Lung microvascular endothelial cell (primary cell): ENCODE results near the gene KCNH6. TPM values are rescaled to one million over a fixed set of nuclear protein-coding genes. Genes with fewer than 3 reads are reported as not detected.
A peak's percentile ranks its signal among the peaks of the same experiment; 100 is the strongest.

Experiments
- DNase-seq, 2 donors: peaks; one replicate each; pipeline versions ENCODE4 v3.0.0 to v3.0.0-alpha.2; 2010; ENCODE audit warnings: low read depth in 2 of 2
- total RNA-seq: library from RNA; depleted of rRNA; stranded (reverse); fragments of >200 nt; gene quantifications from 2 replicates; pipeline ENCODE4 v1.2.1, GENCODE V29; 2014

Gene KCNH6
- total RNA-seq, 1 donor from 2014 or later = 0.20 TPM

- no peak for DNase-seq
Observed at GRCh38 chr17:63487014-63487339, 36.2 kb upstream of the KCNH6 start.

- no peak for DNase-seq
Observed at GRCh38 chr17:63488851-63489250, 34.3 kb upstream of the KCNH6 start.

- no peak for DNase-seq
Observed at GRCh38 chr17:63489291-63489690, 33.9 kb upstream of the KCNH6 start.

GRCh38 chr17:63490329-63490728, 32.8 kb upstream of the KCNH6 start:
- DNase-seq = no peak

GRCh38 chr17:63490858-63491400, 32.2 kb upstream of the KCNH6 start:
- no peak for DNase-seq

- no peak for DNase-seq
Observed at GRCh38 chr17:63491413-63491812, 31.7 kb upstream of the KCNH6 start.

GRCh38 chr17:63491977-63492618, 31.1 kb upstream of the KCNH6 start:
- no peak for DNase-seq

- DNase-seq = no peak
Observed at GRCh38 chr17:63492940-63493339, 30.2 kb upstream of the KCNH6 start.

- DNase-seq = no peak
Observed at GRCh38 chr17:63493411-63493810, 29.7 kb upstream of the KCNH6 start.

GRCh38 chr17:63494300-63494928, 28.7 kb upstream of the KCNH6 start:
- DNase-seq = no peak

GRCh38 chr17:63495491-63495890, 27.7 kb upstream of the KCNH6 start:
- no peak for DNase-seq

GRCh38 chr17:63496177-63496576, 27.0 kb upstream of the KCNH6 start:
- DNase-seq = no peak

GRCh38 chr17:63496663-63497400, 26.3 kb upstream of the KCNH6 start:
- DNase-seq = no peak

GRCh38 chr17:63497708-63498483, 25.3 kb upstream of the KCNH6 start:
- peak; percentile 27 to 31 for DNase-seq

GRCh38 chr17:63498626-63499195, 24.4 kb upstream of the KCNH6 start:
- DNase-seq = peak; percentile 29 to 32

- DNase-seq = no peak
Observed at GRCh38 chr17:63500543-63501390, 22.4 kb upstream of the KCNH6 start.

- DNase-seq = no peak
Observed at GRCh38 chr17:63503341-63503705, 19.8 kb upstream of the KCNH6 start.

GRCh38 chr17:63504261-63504660, 18.9 kb upstream of the KCNH6 start:
- DNase-seq = no peak

GRCh38 chr17:63505341-63505740, 17.8 kb upstream of the KCNH6 start:
- DNase-seq = no peak

- DNase-seq = no peak
Observed at GRCh38 chr17:63506627-63507026, 16.5 kb upstream of the KCNH6 start.

- no peak for DNase-seq
Observed at GRCh38 chr17:63511331-63511730, 11.8 kb upstream of the KCNH6 start.
